ENCODE data around the gene CDC20.

CDC20 gene

DNA sequence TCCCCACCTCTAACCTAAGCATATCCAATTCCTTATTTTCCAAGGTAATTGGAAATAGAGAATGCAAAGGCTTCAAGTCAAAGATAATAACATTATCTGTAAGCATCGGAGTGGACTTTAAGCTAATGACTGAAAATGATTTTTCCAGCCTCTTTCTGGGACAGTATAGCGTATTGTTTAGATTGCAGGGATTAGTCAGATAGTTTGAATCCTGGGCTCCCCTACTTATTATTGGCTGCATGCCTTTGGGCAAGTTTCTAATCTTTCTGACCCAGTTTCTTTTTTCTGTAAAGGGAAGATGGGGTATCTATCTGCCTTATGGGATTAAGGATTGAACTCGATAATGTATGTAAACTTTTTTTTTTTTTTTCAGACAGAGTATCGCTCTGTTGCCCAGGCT, 1.5 kb upstream of the CDC20 start:
- H3K4me3 ChIP-seq (ENCODE audit: low read length in 2 of 2) = no peak overlapping the region
- H3K36me3 ChIP-seq (ENCODE audit: control insufficient read depth in 2 of 2, insufficient read depth in 2 of 2, low read length in 2 of 2) = peaks cover 5 to 19% of the 10 kb centered on the region in 2 donors
- H3K9me3 ChIP-seq (ENCODE audit: control insufficient read depth in 2 of 2, low read length in 2 of 2) = no peaks in the 10 kb centered on the region
- no peak overlapping the region for H3K27ac ChIP-seq (ENCODE audit: low read depth in 2 of 2, low read length in 2 of 2)
- H3K27me3 ChIP-seq (ENCODE audit: control insufficient read depth in 2 of 2, insufficient read depth in 2 of 2, low read length in 2 of 2) = no peaks in the 10 kb centered on the region
- peaks cover 15 to 18% of the 10 kb centered on the region in 2 donors for H3K4me1 ChIP-seq (ENCODE audit: control insufficient read depth in 2 of 2, insufficient read depth in 2 of 2, low read length in 2 of 2)
- no peak overlapping the region for H3K9ac ChIP-seq (ENCODE audit: low read depth in 1 of 2, low read length in 2 of 2)

DNA sequence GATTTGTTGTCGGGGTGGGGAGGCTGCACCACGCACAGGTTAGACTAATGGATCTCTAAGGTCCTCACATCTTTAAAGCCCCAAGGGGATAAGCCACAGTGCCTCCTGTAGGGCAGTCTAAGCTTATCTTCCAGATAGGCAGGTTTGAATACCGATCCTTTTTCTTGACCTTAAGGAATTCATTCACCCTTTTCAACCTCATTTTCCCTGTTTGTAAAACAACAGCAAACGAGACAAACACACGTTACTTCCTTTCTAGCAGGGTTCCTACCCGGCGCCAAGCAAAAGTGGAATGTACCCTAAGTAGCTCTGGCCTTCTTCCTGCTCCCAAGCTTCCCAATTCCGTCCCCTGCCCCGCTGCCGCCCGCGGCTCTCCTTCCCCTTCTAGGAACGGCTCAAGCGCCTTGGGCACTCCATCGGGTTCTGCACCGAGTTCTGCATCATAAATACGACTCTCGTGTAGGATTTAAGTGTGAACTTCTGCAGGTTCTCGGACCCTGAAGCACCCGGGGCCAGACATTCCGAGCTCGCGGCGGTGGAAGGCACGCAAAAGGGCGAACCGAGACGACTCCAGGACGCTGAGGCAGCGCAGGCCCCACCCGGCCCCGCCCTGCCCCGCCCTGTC, 548 bp upstream of the CDC20 start:
- Histone ChIP-seq H3K27me3 (ENCODE audit: control insufficient read depth in 2 of 2, insufficient read depth in 2 of 2, low read length in 2 of 2) (no peaks in the 10 kb centered on the region), H3K36me3 (ENCODE audit: control insufficient read depth in 2 of 2, insufficient read depth in 2 of 2, low read length in 2 of 2) (peaks cover 9 to 26% of the 10 kb centered on the region in 2 donors), H3K27ac (ENCODE audit: low read depth in 2 of 2, low read length in 2 of 2) (peak overlapping the region; percentile 92 to 98), H3K4me3 (ENCODE audit: low read length in 2 of 2) (peak overlapping the region; percentile 87 to 92), H3K9me3 (ENCODE audit: control insufficient read depth in 2 of 2, low read length in 2 of 2) (no peaks in the 10 kb centered on the region), H3K4me1 (ENCODE audit: control insufficient read depth in 2 of 2, insufficient read depth in 2 of 2, low read length in 2 of 2) (peaks cover 15 to 18% of the 10 kb centered on the region in 2 donors), H3K9ac (ENCODE audit: low read depth in 1 of 2, low read length in 2 of 2) (peak overlapping the region; percentile 83 to 97)

DNA sequence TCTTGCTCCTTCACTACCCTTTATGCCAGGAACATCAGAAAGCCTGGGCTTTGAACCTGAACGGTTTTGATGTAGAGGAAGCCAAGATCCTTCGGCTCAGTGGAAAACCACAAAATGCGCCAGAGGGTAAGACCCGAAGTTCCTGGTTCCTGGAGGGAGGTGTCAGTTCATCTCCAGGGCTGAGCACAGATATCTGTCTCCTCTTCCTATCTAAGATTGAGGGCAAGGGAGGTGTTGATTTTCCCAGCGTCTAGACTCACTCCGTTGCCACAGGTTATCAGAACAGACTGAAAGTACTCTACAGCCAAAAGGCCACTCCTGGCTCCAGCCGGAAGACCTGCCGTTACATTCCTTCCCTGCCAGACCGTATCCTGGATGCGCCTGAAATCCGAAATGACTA, 915 bp downstream of the CDC20 start:
- Histone ChIP-seq H3K4me1 (ENCODE audit: control insufficient read depth in 2 of 2, insufficient read depth in 2 of 2, low read length in 2 of 2) (peaks cover 26% of the 10 kb centered on the region in 2 donors), H3K27me3 (ENCODE audit: control insufficient read depth in 2 of 2, insufficient read depth in 2 of 2, low read length in 2 of 2) (no peaks in the 10 kb centered on the region), H3K9me3 (ENCODE audit: control insufficient read depth in 2 of 2, low read length in 2 of 2) (no peaks in the 10 kb centered on the region), H3K27ac (ENCODE audit: low read depth in 2 of 2, low read length in 2 of 2) (peak overlapping the region; percentile 9 to 52), H3K4me3 (ENCODE audit: low read length in 2 of 2) (peak overlapping the region in 1 of 2 donors; percentile 68), H3K9ac (ENCODE audit: low read depth in 1 of 2, low read length in 2 of 2) (peak overlapping the region; percentile 24 to 74), H3K36me3 (ENCODE audit: control insufficient read depth in 2 of 2, insufficient read depth in 2 of 2, low read length in 2 of 2) (peaks cover 23 to 40% of the 10 kb centered on the region in 2 donors)

DNA sequence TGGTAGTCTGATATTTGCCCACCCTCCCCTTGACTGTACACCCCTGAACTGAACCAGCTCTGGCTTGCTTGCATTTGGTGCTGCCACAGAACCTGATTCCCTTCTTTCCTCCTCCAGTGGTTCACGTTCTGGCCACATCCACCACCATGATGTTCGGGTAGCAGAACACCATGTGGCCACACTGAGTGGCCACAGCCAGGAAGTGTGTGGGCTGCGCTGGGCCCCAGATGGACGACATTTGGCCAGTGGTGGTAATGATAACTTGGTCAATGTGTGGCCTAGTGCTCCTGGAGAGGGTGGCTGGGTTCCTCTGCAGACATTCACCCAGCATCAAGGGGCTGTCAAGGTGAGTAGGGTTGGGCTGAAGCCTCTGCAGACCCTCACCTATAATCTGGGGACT, 1.8 kb downstream of the CDC20 start:
- H3K9ac ChIP-seq (ENCODE audit: low read depth in 1 of 2, low read length in 2 of 2) = no peak overlapping the region
- H3K4me1 ChIP-seq (ENCODE audit: control insufficient read depth in 2 of 2, insufficient read depth in 2 of 2, low read length in 2 of 2) = peaks cover 30 to 34% of the 10 kb centered on the region in 2 donors
- H3K36me3 ChIP-seq (ENCODE audit: control insufficient read depth in 2 of 2, insufficient read depth in 2 of 2, low read length in 2 of 2) = peaks cover 31 to 47% of the 10 kb centered on the region in 2 donors

DNA sequence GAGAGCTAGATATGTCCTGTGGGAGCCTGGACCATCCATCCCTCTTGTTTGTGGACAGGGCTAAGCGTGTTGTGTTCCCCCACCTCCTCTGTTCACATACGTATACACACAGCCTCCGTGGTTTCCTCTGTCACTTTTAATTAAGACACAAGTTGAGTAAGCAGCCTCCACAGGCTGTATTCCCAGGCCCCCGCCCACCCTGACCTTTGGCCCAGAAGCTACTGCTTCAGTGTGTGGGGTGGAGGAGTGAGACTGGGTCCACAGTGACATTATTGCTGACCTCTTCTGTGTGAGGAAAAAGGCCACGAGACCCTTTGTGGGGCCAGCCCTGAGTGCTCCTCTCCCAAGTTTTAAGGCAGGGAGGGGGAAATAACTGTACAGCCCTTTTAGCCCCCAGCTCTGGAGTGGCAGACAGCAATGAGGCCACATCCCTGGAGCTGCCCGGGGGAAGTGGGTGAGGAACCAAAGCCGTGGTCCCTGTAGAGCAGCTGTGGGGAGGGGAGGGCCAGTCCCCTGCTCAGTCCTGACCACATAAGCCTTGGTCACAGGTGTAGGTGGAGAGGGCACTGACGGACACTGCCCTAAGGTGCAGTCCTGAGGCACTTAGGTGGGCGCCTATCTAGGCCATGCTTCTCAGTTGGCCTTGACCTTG, 4.6 kb downstream of the CDC20 start:
- peak overlapping the region in 1 of 2 donors; percentile 10 for H3K27ac ChIP-seq (ENCODE audit: low read depth in 2 of 2, low read length in 2 of 2)
- H3K9me3 ChIP-seq (ENCODE audit: control insufficient read depth in 2 of 2, low read length in 2 of 2) = no peaks in the 10 kb centered on the region
- peaks cover 37 to 48% of the 10 kb centered on the region in 2 donors for H3K4me1 ChIP-seq (ENCODE audit: control insufficient read depth in 2 of 2, insufficient read depth in 2 of 2, low read length in 2 of 2)
- H3K4me3 ChIP-seq (ENCODE audit: low read length in 2 of 2) = no peak overlapping the region
- peak overlapping the region in 1 of 2 donors; percentile 24 for H3K9ac ChIP-seq (ENCODE audit: low read depth in 1 of 2, low read length in 2 of 2)
- H3K36me3 ChIP-seq (ENCODE audit: control insufficient read depth in 2 of 2, insufficient read depth in 2 of 2, low read length in 2 of 2) = peaks cover 31 to 47% of the 10 kb centered on the region in 2 donors
- no peaks in the 10 kb centered on the region for H3K27me3 ChIP-seq (ENCODE audit: control insufficient read depth in 2 of 2, insufficient read depth in 2 of 2, low read length in 2 of 2)

More for the DNA sequence above, 1.8 kb downstream of the CDC20 start:
- H3K27ac ChIP-seq (ENCODE audit: low read depth in 2 of 2, low read length in 2 of 2) = no peak overlapping the region
- H3K27me3 ChIP-seq (ENCODE audit: control insufficient read depth in 2 of 2, insufficient read depth in 2 of 2, low read length in 2 of 2) = no peaks in the 10 kb centered on the region
- H3K9me3 ChIP-seq (ENCODE audit: control insufficient read depth in 2 of 2, low read length in 2 of 2) = no peaks in the 10 kb centered on the region
- no peak overlapping the region for H3K4me3 ChIP-seq (ENCODE audit: low read length in 2 of 2)

DNA sequence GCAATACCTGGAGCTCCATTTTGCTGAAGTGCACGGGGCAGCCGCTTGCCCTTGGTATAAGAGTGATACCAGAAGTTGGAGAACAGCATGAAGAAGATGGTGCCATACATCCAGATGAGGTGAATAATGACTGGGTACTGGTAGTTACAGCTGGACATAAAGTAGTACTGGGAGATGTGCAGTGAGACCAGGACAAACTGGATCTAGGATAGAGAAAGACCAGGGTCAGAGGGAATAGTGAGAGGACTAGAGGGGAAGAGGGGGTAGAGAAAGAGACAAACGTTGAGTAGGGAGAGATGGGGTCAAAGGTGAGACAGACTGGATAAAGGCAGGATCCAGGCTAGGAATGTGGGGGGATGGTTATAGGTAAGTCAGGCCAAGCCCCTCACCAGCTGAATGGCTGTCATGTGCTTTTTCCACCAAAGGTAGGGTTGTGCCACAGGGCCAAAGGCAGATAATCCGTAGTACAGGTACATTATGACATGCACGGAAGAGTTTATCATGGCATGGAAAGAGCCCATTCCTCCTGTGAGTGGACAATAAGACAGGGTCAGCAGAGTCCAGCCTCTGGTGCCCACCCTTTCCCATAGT, 5.2 kb downstream of the CDC20 start:
- H3K36me3 ChIP-seq (ENCODE audit: control insufficient read depth in 2 of 2, insufficient read depth in 2 of 2, low read length in 2 of 2) = peaks cover 31 to 47% of the 10 kb centered on the region in 2 donors
- peak overlapping the region in 1 of 2 donors; percentile 24 for H3K9ac ChIP-seq (ENCODE audit: low read depth in 1 of 2, low read length in 2 of 2)

DNA sequence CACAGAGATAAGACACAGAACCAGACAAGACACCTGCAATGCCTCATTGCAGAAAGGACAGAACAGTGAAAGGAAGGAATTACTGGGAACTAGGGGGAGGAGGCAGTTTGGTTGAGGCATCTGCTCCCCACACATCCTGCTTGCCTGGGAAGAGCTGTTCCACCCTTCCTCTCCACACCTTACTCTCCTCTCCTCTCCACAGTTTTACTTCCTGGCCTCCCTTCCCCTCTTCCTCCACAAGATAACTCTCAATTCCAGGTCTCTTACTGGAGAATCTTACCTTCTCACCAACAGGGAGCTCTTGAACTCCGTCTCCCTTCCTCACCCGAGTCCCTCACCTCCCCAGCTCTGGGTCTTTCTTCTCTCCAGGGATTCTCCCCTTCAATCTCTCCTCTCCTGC, 6.9 kb downstream of the CDC20 start:
- H3K27ac ChIP-seq (ENCODE audit: low read depth in 2 of 2, low read length in 2 of 2) = peak overlapping the region; percentile 98
- H3K4me1 ChIP-seq (ENCODE audit: control insufficient read depth in 2 of 2, insufficient read depth in 2 of 2, low read length in 2 of 2) = peaks cover 30 to 46% of the 10 kb centered on the region in 2 donors
- H3K9ac ChIP-seq (ENCODE audit: low read depth in 1 of 2, low read length in 2 of 2) = peak overlapping the region; percentile 58 to 96
- peaks cover 31 to 44% of the 10 kb centered on the region in 2 donors for H3K36me3 ChIP-seq (ENCODE audit: control insufficient read depth in 2 of 2, insufficient read depth in 2 of 2, low read length in 2 of 2)
- H3K27me3 ChIP-seq (ENCODE audit: control insufficient read depth in 2 of 2, insufficient read depth in 2 of 2, low read length in 2 of 2) = no peaks in the 10 kb centered on the region
- no peaks in the 10 kb centered on the region for H3K9me3 ChIP-seq (ENCODE audit: control insufficient read depth in 2 of 2, low read length in 2 of 2)
- H3K4me3 ChIP-seq (ENCODE audit: low read length in 2 of 2) = peak overlapping the region in 1 of 2 donors; percentile 66

More for the DNA sequence above, 5.2 kb downstream of the CDC20 start:
- H3K9me3 ChIP-seq (ENCODE audit: control insufficient read depth in 2 of 2, low read length in 2 of 2) = no peaks in the 10 kb centered on the region
- H3K4me3 ChIP-seq (ENCODE audit: low read length in 2 of 2) = no peak overlapping the region
- H3K4me1 ChIP-seq (ENCODE audit: control insufficient read depth in 2 of 2, insufficient read depth in 2 of 2, low read length in 2 of 2) = peaks cover 41 to 53% of the 10 kb centered on the region in 2 donors
- no peaks in the 10 kb centered on the region for H3K27me3 ChIP-seq (ENCODE audit: control insufficient read depth in 2 of 2, insufficient read depth in 2 of 2, low read length in 2 of 2)
- no peak overlapping the region for H3K27ac ChIP-seq (ENCODE audit: low read depth in 2 of 2, low read length in 2 of 2)

DNA sequence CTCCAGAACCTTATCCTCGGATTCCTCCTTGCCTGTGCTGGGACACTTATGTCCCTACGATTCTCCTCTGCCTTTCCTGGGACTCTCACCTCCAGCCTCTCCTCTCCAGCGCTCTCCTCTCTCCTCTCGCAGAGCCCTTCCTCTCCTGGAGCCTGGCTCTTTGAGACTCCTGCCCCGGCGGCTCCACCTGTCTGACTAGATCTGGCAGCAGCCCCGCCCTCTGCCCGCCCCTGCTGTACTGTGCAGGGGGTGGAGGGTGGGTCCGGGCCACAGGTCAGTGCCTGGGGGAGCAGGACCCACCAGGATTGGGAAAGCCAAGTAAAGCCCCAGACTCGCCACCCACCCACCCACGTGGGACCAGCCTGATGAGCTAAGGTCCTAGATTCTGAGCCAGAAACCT, 7.4 kb downstream of the CDC20 start:
- Histone ChIP-seq H3K27me3 (ENCODE audit: control insufficient read depth in 2 of 2, insufficient read depth in 2 of 2, low read length in 2 of 2) (no peaks in the 10 kb centered on the region), H3K27ac (ENCODE audit: low read depth in 2 of 2, low read length in 2 of 2) (peak overlapping the region; percentile 98), H3K36me3 (ENCODE audit: control insufficient read depth in 2 of 2, insufficient read depth in 2 of 2, low read length in 2 of 2) (peaks cover 31 to 39% of the 10 kb centered on the region in 2 donors), H3K9ac (ENCODE audit: low read depth in 1 of 2, low read length in 2 of 2) (peak overlapping the region; percentile 90 to 96), H3K4me3 (ENCODE audit: low read length in 2 of 2) (peak overlapping the region; percentile 80 to 86), H3K4me1 (ENCODE audit: control insufficient read depth in 2 of 2, insufficient read depth in 2 of 2, low read length in 2 of 2) (peaks cover 30 to 46% of the 10 kb centered on the region in 2 donors), H3K9me3 (ENCODE audit: control insufficient read depth in 2 of 2, low read length in 2 of 2) (no peaks in the 10 kb centered on the region)

DNA sequence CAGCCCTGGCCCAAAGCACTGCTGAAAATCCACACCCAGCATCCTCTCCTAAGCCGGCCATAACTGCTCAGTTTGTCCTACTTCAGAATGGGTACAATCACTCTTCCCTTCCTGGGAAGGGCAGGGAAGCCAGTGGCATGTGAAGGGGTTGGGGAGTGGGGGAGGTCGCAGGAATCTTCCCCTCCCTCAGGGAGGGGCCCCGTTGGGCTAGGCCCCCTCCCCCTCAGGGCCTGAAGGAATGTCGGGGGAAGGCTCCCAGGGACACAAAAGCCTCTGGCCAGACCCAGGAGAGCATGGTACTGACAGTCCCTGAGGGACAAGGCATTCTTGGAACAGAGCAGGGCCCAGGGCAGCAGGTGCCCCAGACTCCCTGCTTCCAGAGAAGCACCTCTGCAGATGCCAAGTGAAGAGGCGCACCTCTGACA, 7.8 kb downstream of the CDC20 start:
- Histone ChIP-seq H3K27me3 (ENCODE audit: control insufficient read depth in 2 of 2, insufficient read depth in 2 of 2, low read length in 2 of 2) (no peaks in the 10 kb centered on the region), H3K9me3 (ENCODE audit: control insufficient read depth in 2 of 2, low read length in 2 of 2) (no peaks in the 10 kb centered on the region), H3K4me1 (ENCODE audit: control insufficient read depth in 2 of 2, insufficient read depth in 2 of 2, low read length in 2 of 2) (peaks cover 30 to 46% of the 10 kb centered on the region in 2 donors), H3K27ac (ENCODE audit: low read depth in 2 of 2, low read length in 2 of 2) (peak overlapping the region; percentile 98), H3K36me3 (ENCODE audit: control insufficient read depth in 2 of 2, insufficient read depth in 2 of 2, low read length in 2 of 2) (peaks cover 31 to 38% of the 10 kb centered on the region in 2 donors), H3K4me3 (ENCODE audit: low read length in 2 of 2) (peak overlapping the region; percentile 80 to 86), H3K9ac (ENCODE audit: low read depth in 1 of 2, low read length in 2 of 2) (peak overlapping the region; percentile 90 to 96)

Data from mucosa of rectum (tissue), 2 donors.